COLO668 (cell line): ENCODE data around the gene IL17RB.

Experiments used
- DNase-seq: peaks from one replicate; lab custom pipeline; 2025; ENCODE audit not compliant: unreplicated experiment; lab: John Stamatoyannopoulos, UW

IL17RB gene

GRCh38 chr3:53902067-53902466 lies 55.7 kb downstream of the IL17RB start:
- DNase-seq: no peak

- no peak for DNase-seq
Measured at GRCh38 chr3:53902711-53903110, 56.3 kb downstream of the IL17RB start.

GRCh38 chr3:53913401-53913800 lies 67.0 kb downstream of the IL17RB start:
- DNase-seq: no peak
